SK-N-SH (cell line): Measurements from ENCODE around the gene UQCR11. TPM values are rescaled to one million over a fixed set of nuclear protein-coding genes. Genes with fewer than 3 reads are reported as not detected.

ENCODE experiments used
- CTCF ChIA-PET: fragments of 300-600, 350-600 bp; formaldehyde crosslinking; extraction: SDS; loops from one replicate; lab custom pipeline; 2021; lab: Yijun Ruan, JAX
- POLR2A ChIA-PET: fragments of 350-600 bp; sonication (Branson Sonifier 250); formaldehyde crosslinking; extraction: SDS; loops from one replicate; lab custom pipeline; 2020; ENCODE audit warnings: antibody characterized with exemption, inconsistent platforms; lab: Yijun Ruan, JAX
- DNase-seq: peaks from one replicate; pipeline ENCODE4 v3.0.0; 2012
- H2AFZ ChIP-seq: fragments of 200-600 bp; sonication (generic); 2 replicates; pipeline ENCODE4 v1.8.1; 2016; ENCODE audit warnings: antibody characterized with exemption, mild to moderate bottlenecking, low read depth
- H3F3A ChIP-seq: fragments of 200-600 bp; sonication (generic); replicated peaks from 2 replicates; pipeline ENCODE3; 2016; ENCODE audit warnings: antibody characterized with exemption, mild to moderate bottlenecking; ENCODE audit not compliant: insufficient read depth
- H3K27ac ChIP-seq, 2 experiments: fragments of 200-500 bp in 1 of 2; fragments of 200-600 bp in 1 of 2; sonication (Bioruptor generic) in 1 of 2; sonication (generic), shearing (Covaris generic) in 1 of 2; 2 replicates each; pipeline versions ENCODE4 v1.5.1 to v1.6.1; 2014 to 2016; ENCODE audit warnings: low read depth in 2 of 2, inconsistent platforms in 1 of 2, low read length in 1 of 2, mild to moderate bottlenecking in 1 of 2, mixed read lengths in 1 of 2
- H3K27me3 ChIP-seq: fragments of 200-600 bp; sonication (generic), shearing (Covaris generic); 2 replicates; pipeline ENCODE4 v1.6.1; 2016; ENCODE audit warnings: mixed run types; ENCODE audit not compliant: insufficient read depth
- H3K36me3 ChIP-seq, 2 experiments: fragments of 200-500 bp in 1 of 2; fragments of 200-600 bp in 1 of 2; sonication (Bioruptor generic) in 1 of 2; sonication (generic) in 1 of 2; replicated peaks in 1 of 2; 2 replicates each; pipeline versions ENCODE3 to v1.5.1; 2014 to 2016; ENCODE audit warnings: low read length in 1 of 2, mild to moderate bottlenecking in 1 of 2; ENCODE audit not compliant: insufficient read depth in 2 of 2, control insufficient read depth in 1 of 2
- H3K4me1 ChIP-seq, 2 experiments: fragments of 200-500 bp in 1 of 2; fragments of 200-600 bp in 1 of 2; sonication (Bioruptor generic) in 1 of 2; sonication (generic), shearing (Covaris generic) in 1 of 2; 2 replicates each; pipeline versions ENCODE4 v1.5.1 to v1.6.1; 2014 to 2016; ENCODE audit warnings: low read depth in 1 of 2, low read length in 1 of 2, mixed run types in 1 of 2; ENCODE audit not compliant: insufficient read depth in 2 of 2, control insufficient read depth in 1 of 2
- H3K4me2 ChIP-seq: fragments of 200-600 bp; sonication (generic), shearing (Covaris generic); 2 replicates; pipeline ENCODE4 v1.6.1; 2017; ENCODE audit warnings: mixed run types
- H3K4me3 ChIP-seq, 2 experiments: fragments of 200-500 bp in 1 of 2; fragments of 200-600 bp in 1 of 2; sonication (Bioruptor generic) in 1 of 2; sonication (generic), shearing (Covaris generic) in 1 of 2; 2 replicates each; pipeline versions ENCODE4 v1.5.1 to v1.8.1; 2014 to 2016; ENCODE audit warnings: low read depth in 2 of 2, inconsistent platforms in 1 of 2, low read length in 1 of 2, mild to moderate bottlenecking in 1 of 2, mixed read lengths in 1 of 2, moderate library complexity in 1 of 2
- H3K79me2 ChIP-seq: fragments of 200-600 bp; sonication (generic); 2 replicates; pipeline ENCODE4 v1.8.1; 2017; ENCODE audit warnings: mild to moderate bottlenecking; ENCODE audit not compliant: insufficient read depth
- H3K9ac ChIP-seq: fragments of 200-600 bp; sonication (generic); 2 replicates; pipeline ENCODE4 v1.6.1; 2017; ENCODE audit warnings: mixed run types
- H3K9me2 ChIP-seq: fragments of 200-600 bp; sonication (generic); 2 replicates; pipeline ENCODE4 v1.6.1; 2017; ENCODE audit warnings: mixed run types
- H3K9me3 ChIP-seq: fragments of 200-600 bp; sonication (generic); 2 replicates; pipeline ENCODE4 v1.6.1; 2017; ENCODE audit warnings: mixed run types, mild to moderate bottlenecking, moderate library complexity
- H4K20me1 ChIP-seq: fragments of 200-600 bp; sonication (generic); 2 replicates; pipeline ENCODE4 v1.6.1; 2017; ENCODE audit warnings: mild to moderate bottlenecking, mixed run types; ENCODE audit not compliant: insufficient read depth
- ELF1 ChIP-seq: IDR thresholded peaks from 2 replicates; pipeline ENCODE4 v1.4.0; 2012
- EP300 ChIP-seq, 2 experiments: IDR thresholded peaks; 2 replicates each; pipeline versions ENCODE4 v1.4.0 to v1.6.1; 2012; ENCODE audit warnings: borderline replicate concordance in 1 of 2, low read depth in 1 of 2, low read length in 1 of 2
- EZH2phosphoT487 ChIP-seq: fragments of 200-600 bp; sonication (generic); IDR thresholded peaks from 2 replicates; pipeline ENCODE4 v1.6.1; 2017; ENCODE audit warnings: low read depth, mixed run types, mild to moderate bottlenecking, antibody characterized with exemption, moderate library complexity, borderline replicate concordance
- JUND ChIP-seq: IDR thresholded peaks from 2 replicates; pipeline ENCODE4 v1.4.0; 2012
- RFX5 ChIP-seq: IDR thresholded peaks from 2 replicates; pipeline ENCODE4 v1.6.1; 2012; ENCODE audit warnings: mild to moderate bottlenecking, improper control_type of control experiment, low read length
- SIN3A ChIP-seq: IDR thresholded peaks from 2 replicates; pipeline ENCODE4 v1.6.1; 2012; ENCODE audit warnings: low read depth, mild to moderate bottlenecking, low read length, moderate library complexity, borderline replicate concordance
- TAF1 ChIP-seq: IDR thresholded peaks from 2 replicates; pipeline ENCODE4 v1.6.1; 2012; ENCODE audit warnings: low read depth, mild to moderate bottlenecking, low read length, moderate library complexity, borderline replicate concordance
- TEAD4 ChIP-seq: IDR thresholded peaks from 2 replicates; pipeline ENCODE4 v1.4.0; 2012; ENCODE audit warnings: mild to moderate bottlenecking, borderline replicate concordance; ENCODE audit not compliant: insufficient read depth
- WGBS: methylation state at CpG from one replicate; pipeline ENCODE4 v1.1.6; 2017; ENCODE audit warnings: low lambda C conversion rate; 5-methylcytosine and 5-hydroxymethylcytosine counted together
- polyA plus RNA-seq, 3 experiments: library from polyadenylated mRNA; depleted of rRNA; stranded (reverse); fragments of >200 nt; gene quantifications; 2 replicates each; pipeline ENCODE4 v1.2.3, GENCODE V29; 2012
- TF ChIP-seq, protein P1 (sequence below): IDR thresholded peaks from 2 replicates; pipeline ENCODE4 v1.4.0; 2012; ENCODE audit warnings: low read depth, borderline replicate concordance
- TF ChIP-seq, protein P2 (sequence below): fragments of 200-600 bp; sonication (generic); IDR thresholded peaks from 2 replicates; pipeline ENCODE4 v1.6.1; 2017; ENCODE audit warnings: antibody characterized with exemption, mild to moderate bottlenecking, moderate library complexity
- TF ChIP-seq, protein P3 (sequence below): IDR thresholded peaks from 2 replicates; pipeline ENCODE4 v1.6.1; 2012; ENCODE audit warnings: mild to moderate bottlenecking, low read depth, low read length, moderate library complexity

UQCR11 gene
- polyA plus RNA-seq, 1 of the 3 experiments (the other 2 are of a cell fraction): 372 TPM

DNA sequence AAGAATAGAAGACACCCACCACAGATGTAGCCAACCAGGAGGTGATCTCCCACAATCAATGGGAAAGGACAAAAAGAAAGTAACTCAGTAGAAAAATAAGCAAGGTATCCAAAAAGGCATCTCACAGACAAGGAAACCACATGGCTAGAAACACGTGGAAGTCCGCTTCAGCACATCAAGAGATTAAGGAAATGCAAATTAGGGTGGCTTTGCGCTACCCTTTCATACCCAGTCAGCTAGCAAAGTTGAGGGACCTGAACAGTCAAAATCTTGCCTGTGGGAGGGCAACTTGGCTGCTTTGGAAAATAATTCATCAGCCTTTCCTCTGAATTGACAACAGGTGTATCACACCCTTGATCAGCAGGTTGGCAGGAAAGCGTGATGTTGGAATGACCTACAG is 11.6 kb upstream of the UQCR11 start:
- POLR2A ChIA-PET: no interaction called here
- Histone ChIP-seq H3K27me3 (no peaks in the 10 kb centered on the region), H3K79me2 (no peaks in the 10 kb centered on the region), H3K4me1 (no peaks in the 10 kb centered on the region; a peak in 1 of 4 replicates), H2AFZ (no peak overlapping the region), H3K4me3 (no peak overlapping the region), H3K9me2 (no peaks in the 10 kb centered on the region), H3K36me3 (peaks cover 3 to 81% of the 10 kb centered on the region in 2 experiments), H3K4me2 (no peak overlapping the region), H3K9ac (no peak overlapping the region), H3F3A (no peaks in the 10 kb centered on the region), H3K27ac (no peak overlapping the region), H3K9me3 (no peaks in the 10 kb centered on the region), H4K20me1 (peaks cover 10% of the 10 kb centered on the region; the same call in 1 of the 2 replicates)
- TF ChIP-seq TAF1: no peak
- DNase-seq: no peak
- CTCF ChIA-PET: interaction anchor here (0.6 to 2.1 kb wide), 5 partner anchors 9 to 209 kb away, joined by 3 to 9 read pairs (median 4); partner anchors contain the start of gene UQCR11
- 89% methylated on average over 4 of the region's 4 CpGs for WGBS

DNA sequence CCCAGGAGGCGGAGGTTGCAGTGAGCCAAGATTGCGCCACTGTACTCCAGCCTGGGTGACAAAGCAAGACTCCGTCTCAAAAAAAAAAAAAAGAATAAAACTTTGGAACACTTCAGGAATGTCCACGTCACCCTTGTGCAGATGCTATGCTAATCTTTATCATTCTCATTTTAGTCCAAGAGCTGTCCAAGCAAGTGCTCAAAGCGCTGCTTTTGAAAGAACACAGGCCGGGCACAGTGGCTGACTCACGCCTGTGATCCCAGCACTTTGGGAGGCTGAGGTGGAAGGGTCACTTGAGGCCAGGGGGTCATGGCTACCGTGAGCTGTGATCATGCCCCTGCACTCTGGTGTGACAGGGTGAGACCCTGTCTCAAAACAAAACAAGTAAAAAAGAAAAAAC is 11.1 kb upstream of the UQCR11 start:
- ChIA-PET CTCF (interaction anchor here (1.4 to 2.1 kb wide), 4 partner anchors 9 to 210 kb away, joined by 4 to 9 read pairs (median 4); partner anchors contain the start of gene UQCR11), POLR2A (no interaction called here)
- H3K79me2 ChIP-seq: no peaks in the 10 kb centered on the region
- H3K4me3 ChIP-seq: no peak overlapping the region
- H3K36me3 ChIP-seq: peaks cover 3 to 80% of the 10 kb centered on the region in 2 experiments
- TF ChIP-seq RFX5 (no peak), SIN3A (no peak), ELF1 (no peak), EZH2phosphoT487 (no peak), JUND (no peak), TEAD4 (no peak), EP300 (IDR thresholded peaks at IDR 0.05; ENCODE audit: borderline replicate concordance in 1 of 2, low read depth in 1 of 2, low read length in 1 of 2) (no peak)
- TF ChIP-seq, protein P1, sequence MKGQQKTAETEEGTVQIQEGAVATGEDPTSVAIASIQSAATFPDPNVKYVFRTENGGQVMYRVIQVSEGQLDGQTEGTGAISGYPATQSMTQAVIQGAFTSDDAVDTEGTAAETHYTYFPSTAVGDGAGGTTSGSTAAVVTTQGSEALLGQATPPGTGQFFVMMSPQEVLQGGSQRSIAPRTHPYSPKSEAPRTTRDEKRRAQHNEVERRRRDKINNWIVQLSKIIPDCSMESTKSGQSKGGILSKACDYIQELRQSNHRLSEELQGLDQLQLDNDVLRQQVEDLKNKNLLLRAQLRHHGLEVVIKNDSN: no peak
- TF ChIP-seq, protein P2, sequence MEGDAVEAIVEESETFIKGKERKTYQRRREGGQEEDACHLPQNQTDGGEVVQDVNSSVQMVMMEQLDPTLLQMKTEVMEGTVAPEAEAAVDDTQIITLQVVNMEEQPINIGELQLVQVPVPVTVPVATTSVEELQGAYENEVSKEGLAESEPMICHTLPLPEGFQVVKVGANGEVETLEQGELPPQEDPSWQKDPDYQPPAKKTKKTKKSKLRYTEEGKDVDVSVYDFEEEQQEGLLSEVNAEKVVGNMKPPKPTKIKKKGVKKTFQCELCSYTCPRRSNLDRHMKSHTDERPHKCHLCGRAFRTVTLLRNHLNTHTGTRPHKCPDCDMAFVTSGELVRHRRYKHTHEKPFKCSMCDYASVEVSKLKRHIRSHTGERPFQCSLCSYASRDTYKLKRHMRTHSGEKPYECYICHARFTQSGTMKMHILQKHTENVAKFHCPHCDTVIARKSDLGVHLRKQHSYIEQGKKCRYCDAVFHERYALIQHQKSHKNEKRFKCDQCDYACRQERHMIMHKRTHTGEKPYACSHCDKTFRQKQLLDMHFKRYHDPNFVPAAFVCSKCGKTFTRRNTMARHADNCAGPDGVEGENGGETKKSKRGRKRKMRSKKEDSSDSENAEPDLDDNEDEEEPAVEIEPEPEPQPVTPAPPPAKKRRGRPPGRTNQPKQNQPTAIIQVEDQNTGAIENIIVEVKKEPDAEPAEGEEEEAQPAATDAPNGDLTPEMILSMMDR: no peak
- TF ChIP-seq, protein P3, sequence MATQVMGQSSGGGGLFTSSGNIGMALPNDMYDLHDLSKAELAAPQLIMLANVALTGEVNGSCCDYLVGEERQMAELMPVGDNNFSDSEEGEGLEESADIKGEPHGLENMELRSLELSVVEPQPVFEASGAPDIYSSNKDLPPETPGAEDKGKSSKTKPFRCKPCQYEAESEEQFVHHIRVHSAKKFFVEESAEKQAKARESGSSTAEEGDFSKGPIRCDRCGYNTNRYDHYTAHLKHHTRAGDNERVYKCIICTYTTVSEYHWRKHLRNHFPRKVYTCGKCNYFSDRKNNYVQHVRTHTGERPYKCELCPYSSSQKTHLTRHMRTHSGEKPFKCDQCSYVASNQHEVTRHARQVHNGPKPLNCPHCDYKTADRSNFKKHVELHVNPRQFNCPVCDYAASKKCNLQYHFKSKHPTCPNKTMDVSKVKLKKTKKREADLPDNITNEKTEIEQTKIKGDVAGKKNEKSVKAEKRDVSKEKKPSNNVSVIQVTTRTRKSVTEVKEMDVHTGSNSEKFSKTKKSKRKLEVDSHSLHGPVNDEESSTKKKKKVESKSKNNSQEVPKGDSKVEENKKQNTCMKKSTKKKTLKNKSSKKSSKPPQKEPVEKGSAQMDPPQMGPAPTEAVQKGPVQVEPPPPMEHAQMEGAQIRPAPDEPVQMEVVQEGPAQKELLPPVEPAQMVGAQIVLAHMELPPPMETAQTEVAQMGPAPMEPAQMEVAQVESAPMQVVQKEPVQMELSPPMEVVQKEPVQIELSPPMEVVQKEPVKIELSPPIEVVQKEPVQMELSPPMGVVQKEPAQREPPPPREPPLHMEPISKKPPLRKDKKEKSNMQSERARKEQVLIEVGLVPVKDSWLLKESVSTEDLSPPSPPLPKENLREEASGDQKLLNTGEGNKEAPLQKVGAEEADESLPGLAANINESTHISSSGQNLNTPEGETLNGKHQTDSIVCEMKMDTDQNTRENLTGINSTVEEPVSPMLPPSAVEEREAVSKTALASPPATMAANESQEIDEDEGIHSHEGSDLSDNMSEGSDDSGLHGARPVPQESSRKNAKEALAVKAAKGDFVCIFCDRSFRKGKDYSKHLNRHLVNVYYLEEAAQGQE: no peak
- no peaks in the 10 kb centered on the region for H3K9me3 ChIP-seq
- H4K20me1 ChIP-seq: peaks cover 10% of the 10 kb centered on the region; the same call in 1 of the 2 replicates
- no peaks in the 10 kb centered on the region for H3K9me2 ChIP-seq
- no peak overlapping the region for H2AFZ ChIP-seq
- H3K27me3 ChIP-seq: no peaks in the 10 kb centered on the region
- H3K4me2 ChIP-seq: no peak overlapping the region
- DNase-seq: no peak
- 96% methylated on average over 8 of the region's 8 CpGs for WGBS
- no peaks in the 10 kb centered on the region; a peak in 1 of 4 replicates for H3K4me1 ChIP-seq
- no peak overlapping the region for H3K9ac ChIP-seq
- no peak overlapping the region for H3K27ac ChIP-seq
- H3F3A ChIP-seq: no peaks in the 10 kb centered on the region
